ENCODE measurements around the gene TESPA1.

DNA sequence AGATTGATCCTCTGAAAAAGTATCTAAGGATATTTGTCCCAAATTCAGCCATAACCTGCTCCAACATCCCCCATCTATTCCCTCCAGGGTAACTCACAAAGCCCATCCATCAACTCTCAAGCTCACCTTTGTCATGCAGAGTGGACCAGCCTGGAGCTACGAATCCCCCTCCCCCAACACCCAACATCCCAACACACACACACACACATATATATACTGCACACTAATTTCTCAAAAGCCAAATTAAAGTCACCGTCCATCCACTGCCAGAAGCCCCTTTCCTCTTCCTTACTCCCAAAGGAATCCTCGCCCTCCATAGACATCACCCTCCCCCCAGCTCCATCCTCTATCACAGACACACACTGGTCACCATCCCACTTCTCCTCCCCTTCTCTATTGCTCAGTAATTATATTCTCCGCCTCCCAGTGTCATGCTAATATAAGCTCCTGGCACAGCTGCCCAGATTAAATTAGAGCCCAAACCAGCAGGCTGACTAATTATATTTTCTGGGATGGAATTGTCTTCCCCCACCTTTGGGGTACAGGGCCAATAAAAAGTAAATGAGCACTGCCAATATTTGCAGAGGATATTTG is 13.5 kb upstream of the TESPA1 start:
- TF ChIP-seq HDGF (IDR thresholded peaks at IDR 0.05): no peak
- no peak for TF ChIP-seq BCL6 (CRISPR knock-in tag; IDR thresholded peaks at IDR 0.05)
- TF ChIP-seq ZC3H11A (IDR thresholded peaks at IDR 0.05; ENCODE audit: low read depth, low read length): no peak
- no peak for TF ChIP-seq TOE1 (IDR thresholded peaks at IDR 0.05; ENCODE audit: borderline replicate concordance)
- no peak for TF ChIP-seq TOE1 (CRISPR knock-in tag; IDR thresholded peaks at IDR 0.05; ENCODE audit: borderline replicate concordance, low read depth)
- TF ChIP-seq JUND (IDR thresholded peaks at IDR 0.05; ENCODE audit: borderline replicate concordance, low read depth, low read length): no peak
- TF ChIP-seq JUND (tag; IDR thresholded peaks at IDR 0.05; ENCODE audit: borderline replicate concordance, low read depth, low read length): no peak
- TF ChIP-seq, protein P1, sequence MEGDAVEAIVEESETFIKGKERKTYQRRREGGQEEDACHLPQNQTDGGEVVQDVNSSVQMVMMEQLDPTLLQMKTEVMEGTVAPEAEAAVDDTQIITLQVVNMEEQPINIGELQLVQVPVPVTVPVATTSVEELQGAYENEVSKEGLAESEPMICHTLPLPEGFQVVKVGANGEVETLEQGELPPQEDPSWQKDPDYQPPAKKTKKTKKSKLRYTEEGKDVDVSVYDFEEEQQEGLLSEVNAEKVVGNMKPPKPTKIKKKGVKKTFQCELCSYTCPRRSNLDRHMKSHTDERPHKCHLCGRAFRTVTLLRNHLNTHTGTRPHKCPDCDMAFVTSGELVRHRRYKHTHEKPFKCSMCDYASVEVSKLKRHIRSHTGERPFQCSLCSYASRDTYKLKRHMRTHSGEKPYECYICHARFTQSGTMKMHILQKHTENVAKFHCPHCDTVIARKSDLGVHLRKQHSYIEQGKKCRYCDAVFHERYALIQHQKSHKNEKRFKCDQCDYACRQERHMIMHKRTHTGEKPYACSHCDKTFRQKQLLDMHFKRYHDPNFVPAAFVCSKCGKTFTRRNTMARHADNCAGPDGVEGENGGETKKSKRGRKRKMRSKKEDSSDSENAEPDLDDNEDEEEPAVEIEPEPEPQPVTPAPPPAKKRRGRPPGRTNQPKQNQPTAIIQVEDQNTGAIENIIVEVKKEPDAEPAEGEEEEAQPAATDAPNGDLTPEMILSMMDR (IDR thresholded peaks at IDR 0.05 in 2 of 3, conservative IDR thresholded peaks at IDR 0.05 in 1 of 3; ENCODE audit: insufficient read depth in 2 of 3, low read depth in 1 of 3, low read length in 3 of 3): no peak
- no peak for TF ChIP-seq BHLHE40 (IDR thresholded peaks at IDR 0.05; ENCODE audit: low read length)
